Activated CD8-positive, alpha-beta memory T cell treated with anti-CD3 and anti-CD28 coated beads, Interleukin-2, amount 10 ng/mL, durations not matched to agents 7 days and 5 days (primary cell): ENCODE data around the gene MPPED1. TPM values are rescaled to one million over a fixed set of nuclear protein-coding genes. Genes with fewer than 3 reads are reported as not detected.

Source experiments
- ATAC-seq: fragments of 150-1000 bp; cut with Tn5 transposase; one replicate; pipeline ENCODE4 v1.10.0; 2021; ENCODE audit warnings: moderate library complexity
- CTCF ChIA-PET: fragments of 350-600 bp; sonication (Branson Sonifier 250); formaldehyde crosslinking; loops from one replicate; lab custom pipeline; 2021; ENCODE audit warnings: antibody characterized with exemption; lab: Charles Lee
- DNase-seq: peaks from one replicate; pipeline ENCODE4 v3.0.0-alpha.2; 2020
- H3K27ac Mint-ChIP-seq: one replicate; pipeline ENCODE4 v1.8.0; 2021; ENCODE audit warnings: mild to moderate bottlenecking, mixed read lengths
- H3K27me3 Mint-ChIP-seq: one replicate; pipeline ENCODE4 v1.8.0; 2021; ENCODE audit warnings: mixed read lengths
- H3K36me3 Mint-ChIP-seq: one replicate; pipeline ENCODE4 v1.8.0; 2021; ENCODE audit warnings: mild to moderate bottlenecking, mixed read lengths
- H3K4me1 Mint-ChIP-seq: one replicate; pipeline ENCODE4 v1.8.0; 2021; ENCODE audit warnings: mixed read lengths
- H3K4me3 Mint-ChIP-seq: one replicate; pipeline ENCODE4 v1.8.0; 2021; ENCODE audit warnings: mild to moderate bottlenecking, moderate library complexity, mixed read lengths
- H3K9me3 Mint-ChIP-seq: one replicate; pipeline ENCODE4 v1.8.0; 2022; ENCODE audit warnings: low read depth, mixed read lengths
- total RNA-seq, 2 experiments: library from RNA; stranded (reverse); gene quantifications; one replicate each; pipeline ENCODE4 v1.2.3, GENCODE V29; 2021

MPPED1 gene
- total RNA-seq, 2 experiments from 2014 or later: not detected

GRCh38 chr22:43407591-43407990 is 4.2 kb upstream of the MPPED1 start:
- CTCF ChIA-PET: interaction anchor here (0.9 kb wide), 1 partner anchor 19 kb away, joined by 3 read pairs; no protein-coding TSS in a partner anchor
- Mint-ChIP-seq H3K4me3 (no peak overlapping the region), H3K36me3 (no peaks in the 10 kb centered on the region), H3K27me3 (peaks cover 31% of the 10 kb centered on the region), H3K4me1 (no peaks in the 10 kb centered on the region), H3K9me3 (no peaks in the 10 kb centered on the region), H3K27ac (no peak overlapping the region)
- ATAC-seq (no peak), DNase-seq (no peak)

GRCh38 chr22:43408009-43408408 is 3.8 kb upstream of the MPPED1 start:
- no peaks in the 10 kb centered on the region for H3K36me3 Mint-ChIP-seq
- DNase-seq (no peak), ATAC-seq (no peak)
- H3K4me3 Mint-ChIP-seq: no peak overlapping the region
- H3K9me3 Mint-ChIP-seq: no peaks in the 10 kb centered on the region
- peaks cover 35% of the 10 kb centered on the region for H3K27me3 Mint-ChIP-seq
- H3K27ac Mint-ChIP-seq: no peak overlapping the region
- H3K4me1 Mint-ChIP-seq: no peaks in the 10 kb centered on the region
- CTCF ChIA-PET: interaction anchor here (0.9 kb wide), 1 partner anchor 20 kb away, joined by 3 read pairs; no protein-coding TSS in a partner anchor

DNA sequence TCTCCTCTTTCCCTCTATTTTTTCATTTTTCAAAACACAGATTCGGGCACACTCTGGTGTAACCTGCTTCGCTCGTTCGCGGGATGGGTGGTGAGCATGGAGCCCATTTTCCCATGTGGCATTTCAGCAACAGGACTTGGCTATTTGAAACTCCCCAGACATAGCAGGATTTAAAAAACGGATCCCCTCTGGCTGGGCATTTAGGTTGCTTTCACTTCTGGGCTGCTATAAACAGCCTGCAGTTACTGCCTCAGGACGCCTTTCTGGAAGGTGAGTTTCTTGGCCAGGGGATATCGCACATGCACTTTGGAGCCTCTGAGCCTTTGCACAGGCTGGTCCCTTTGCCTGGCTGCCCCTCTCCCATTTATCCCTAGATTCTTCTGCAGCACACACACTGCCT is 2.8 kb upstream of the MPPED1 start:
- Mint-ChIP-seq H3K27ac (no peak overlapping the region), H3K36me3 (no peaks in the 10 kb centered on the region), H3K4me1 (no peaks in the 10 kb centered on the region), H3K4me3 (no peak overlapping the region), H3K9me3 (no peaks in the 10 kb centered on the region), H3K27me3 (peaks cover 42% of the 10 kb centered on the region)
- CTCF ChIA-PET: no interaction called here
- ATAC-seq (no peak), DNase-seq (no peak)

DNA sequence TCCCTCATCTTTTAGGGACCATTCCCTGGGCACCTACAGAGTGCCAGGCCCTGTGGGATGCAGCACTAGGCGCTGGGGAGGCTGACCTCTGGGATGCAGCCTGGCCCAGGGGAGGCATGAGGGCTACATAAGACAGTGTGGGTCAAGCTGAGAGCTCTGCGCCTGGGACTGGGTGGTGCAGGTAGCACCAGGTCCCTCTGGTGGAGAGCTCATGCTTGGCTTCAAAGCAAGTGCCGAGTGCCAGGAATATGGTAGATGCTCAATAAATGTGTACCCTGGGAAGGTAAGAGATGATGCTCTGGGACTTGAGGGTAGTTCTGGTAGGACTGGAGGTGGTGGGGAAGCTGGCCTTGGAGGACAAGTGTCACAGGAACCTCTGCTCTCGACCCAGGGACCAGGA is 2.0 kb upstream of the MPPED1 start:
- H3K4me3 Mint-ChIP-seq: no peak overlapping the region
- CTCF ChIA-PET: no interaction called here

DNA sequence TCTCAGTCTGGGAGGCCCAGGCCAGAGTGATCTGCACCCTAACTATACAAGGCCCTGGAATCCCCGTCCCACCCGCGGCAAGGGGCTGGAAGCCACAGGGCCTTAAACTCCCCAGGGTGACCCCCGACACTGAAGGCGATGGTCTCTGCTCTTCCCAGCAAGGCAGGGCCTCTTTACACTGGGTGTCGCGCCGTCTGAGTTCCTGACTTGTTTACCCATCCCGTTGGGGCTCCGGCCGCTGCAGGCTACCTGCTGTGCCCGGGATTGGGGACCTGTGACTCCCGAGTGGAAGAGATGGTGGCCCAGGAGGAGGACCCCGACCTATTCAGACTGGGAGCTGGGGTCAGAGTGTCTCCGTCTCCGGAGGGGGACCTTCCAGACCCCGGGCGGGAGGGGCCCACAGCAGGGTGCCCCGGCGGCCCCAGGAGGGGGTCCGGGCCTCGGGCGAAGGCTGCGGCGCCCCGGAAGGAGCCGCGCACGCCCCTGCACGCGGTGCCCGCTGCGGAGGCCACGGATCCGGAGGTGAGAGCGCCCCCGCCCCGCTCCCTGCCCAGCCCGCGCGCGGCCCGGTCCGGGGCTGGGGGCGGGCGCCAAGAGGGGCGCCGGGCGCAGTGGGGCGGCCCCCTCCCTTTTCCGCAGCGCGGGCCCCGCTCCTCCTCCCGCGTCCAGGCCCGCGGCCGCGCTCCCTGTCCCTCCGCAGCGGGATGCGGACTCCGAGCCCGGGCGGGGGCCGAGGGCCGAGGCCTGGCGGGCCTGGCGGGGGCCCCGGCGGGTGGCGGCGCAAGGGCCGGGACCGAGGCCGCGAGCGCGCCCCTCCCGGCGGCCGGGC is 560 bp upstream of the MPPED1 start:
- ATAC-seq: no peak
- peaks cover 56% of the 10 kb centered on the region for H3K27me3 Mint-ChIP-seq
- CTCF ChIA-PET: no interaction called here

More for the DNA sequence above, 2.0 kb upstream of the MPPED1 start:
- DNase-seq: no peak
- no peaks in the 10 kb centered on the region for H3K9me3 Mint-ChIP-seq
- H3K27me3 Mint-ChIP-seq: peaks cover 49% of the 10 kb centered on the region
- H3K27ac Mint-ChIP-seq: no peak overlapping the region
- no peaks in the 10 kb centered on the region for H3K4me1 Mint-ChIP-seq
- ATAC-seq: no peak
- H3K36me3 Mint-ChIP-seq: no peaks in the 10 kb centered on the region

GRCh38 chr22:43412808-43413795 is 1.3 kb downstream of the MPPED1 start:
- Mint-ChIP-seq H3K27ac (no peak overlapping the region), H3K4me1 (no peaks in the 10 kb centered on the region), H3K4me3 (no peak overlapping the region), H3K36me3 (no peaks in the 10 kb centered on the region), H3K27me3 (peaks cover 63% of the 10 kb centered on the region), H3K9me3 (no peaks in the 10 kb centered on the region)
- ATAC-seq: no peak
- CTCF ChIA-PET: no interaction called here
- DNase-seq: no peak

More for the DNA sequence above, 560 bp upstream of the MPPED1 start:
- no peaks in the 10 kb centered on the region for H3K36me3 Mint-ChIP-seq
- no peak overlapping the region for H3K27ac Mint-ChIP-seq
- no peak overlapping the region for H3K4me3 Mint-ChIP-seq
- H3K9me3 Mint-ChIP-seq: no peaks in the 10 kb centered on the region
- no peak for DNase-seq
- H3K4me1 Mint-ChIP-seq: no peaks in the 10 kb centered on the region

DNA sequence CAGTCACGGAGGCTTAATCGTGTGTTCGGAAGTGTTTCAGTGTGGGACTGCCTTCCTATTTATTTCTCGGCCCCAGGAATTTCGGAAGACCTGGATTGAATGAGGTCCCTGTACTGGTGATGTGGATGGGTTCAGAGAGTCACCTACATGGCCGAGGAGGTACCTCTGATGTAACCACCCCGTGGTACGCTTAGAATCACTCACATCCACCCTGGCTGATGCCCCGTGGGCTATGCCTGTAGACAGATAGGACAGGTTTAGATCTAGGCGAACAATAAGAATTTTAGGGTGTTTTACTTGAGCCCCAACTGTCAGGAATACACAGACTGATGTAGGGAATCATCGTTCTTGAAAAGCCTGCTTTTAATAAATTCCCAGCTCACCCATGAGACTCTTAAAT is 2.0 kb downstream of the MPPED1 start:
- H3K36me3 Mint-ChIP-seq: no peaks in the 10 kb centered on the region
- no peaks in the 10 kb centered on the region for H3K9me3 Mint-ChIP-seq
- no peaks in the 10 kb centered on the region for H3K4me1 Mint-ChIP-seq
- no peak overlapping the region for H3K4me3 Mint-ChIP-seq
- CTCF ChIA-PET: no interaction called here
- no peak for ATAC-seq
- DNase-seq: no peak
- H3K27me3 Mint-ChIP-seq: peaks cover 63% of the 10 kb centered on the region
- no peak overlapping the region for H3K27ac Mint-ChIP-seq

- Mint-ChIP-seq H3K36me3 (no peaks in the 10 kb centered on the region), H3K4me3 (no peak overlapping the region), H3K27me3 (peaks cover 46% of the 10 kb centered on the region), H3K9me3 (no peaks in the 10 kb centered on the region), H3K4me1 (no peaks in the 10 kb centered on the region), H3K27ac (no peak overlapping the region)
- ATAC-seq (no peak), DNase-seq (no peak)
- CTCF ChIA-PET: no interaction called here
Measured at GRCh38 chr22:43415681-43416080, 3.9 kb downstream of the MPPED1 start.

DNA sequence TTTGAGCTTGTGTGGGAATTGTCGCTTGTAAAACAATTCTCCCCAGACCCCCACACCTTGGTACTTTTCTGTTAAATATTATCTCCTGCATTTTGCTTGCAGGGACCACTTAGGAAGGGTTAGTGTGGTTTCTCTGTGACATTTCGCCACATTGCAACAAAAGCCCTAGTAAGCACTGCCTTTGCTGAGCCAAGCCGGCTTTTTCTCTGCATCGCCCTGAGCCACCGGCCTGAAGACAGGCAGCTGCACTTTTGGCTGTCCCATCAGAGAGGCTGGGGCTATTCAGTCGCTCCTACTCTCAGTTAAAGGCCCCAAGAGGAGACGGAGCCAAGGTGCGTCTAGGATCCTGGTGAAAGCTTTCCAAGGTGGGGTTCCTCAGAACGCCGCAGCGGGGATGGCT is 5.7 kb downstream of the MPPED1 start:
- Mint-ChIP-seq H3K4me1 (no peaks in the 10 kb centered on the region), H3K27ac (no peak overlapping the region), H3K36me3 (no peaks in the 10 kb centered on the region), H3K4me3 (no peak overlapping the region), H3K9me3 (no peaks in the 10 kb centered on the region), H3K27me3 (peaks cover 38% of the 10 kb centered on the region)
- ATAC-seq (no peak), DNase-seq (no peak)
- CTCF ChIA-PET: no interaction called here

DNA sequence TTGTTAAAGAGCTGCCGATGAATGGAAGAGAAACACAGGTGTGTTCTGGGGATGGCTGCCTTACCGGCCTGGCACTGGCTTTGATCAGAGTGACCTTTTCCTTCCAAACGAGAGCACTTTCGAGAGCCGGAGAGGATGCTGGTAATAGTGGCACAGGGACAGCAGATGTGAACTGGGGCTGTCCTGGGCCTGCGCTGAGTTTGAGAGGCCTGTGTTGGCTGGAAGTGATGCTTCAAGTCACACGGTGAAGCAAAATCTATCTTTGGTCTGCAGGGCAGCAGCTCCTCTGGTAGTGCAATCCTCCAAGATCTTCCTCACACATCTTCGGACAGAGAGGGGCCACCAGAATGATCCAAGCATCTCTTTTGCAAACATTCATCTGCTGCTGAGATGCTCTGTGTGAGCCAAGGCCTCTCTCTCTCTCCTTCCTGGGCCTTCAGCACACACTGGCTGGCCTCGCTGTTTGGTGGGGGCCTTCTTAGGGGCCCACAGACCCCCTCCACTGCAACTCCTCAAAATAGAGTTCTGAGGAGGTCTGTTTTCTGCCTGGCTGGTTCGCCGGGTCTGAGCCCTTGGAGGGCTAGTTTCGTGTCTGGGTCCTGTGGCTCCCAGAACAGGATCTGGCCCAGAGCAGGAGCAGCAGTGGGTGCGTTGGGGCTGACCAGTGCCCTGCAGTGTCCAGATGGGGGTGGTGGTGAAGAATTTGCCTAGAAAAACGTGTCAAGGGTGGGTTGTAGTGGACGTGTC is 6.4 kb downstream of the MPPED1 start:
- H3K36me3 Mint-ChIP-seq: no peaks in the 10 kb centered on the region
- H3K9me3 Mint-ChIP-seq: no peaks in the 10 kb centered on the region
- no peak for DNase-seq
- H3K4me1 Mint-ChIP-seq: no peaks in the 10 kb centered on the region
- H3K27ac Mint-ChIP-seq: no peak overlapping the region
- H3K27me3 Mint-ChIP-seq: peaks cover 31% of the 10 kb centered on the region
- no peak for ATAC-seq
- CTCF ChIA-PET: no interaction called here
- H3K4me3 Mint-ChIP-seq: no peak overlapping the region

GRCh38 chr22:43419371-43420080 is 7.7 kb downstream of the MPPED1 start:
- H3K27me3 Mint-ChIP-seq: peaks cover 19% of the 10 kb centered on the region
- no peak for DNase-seq
- H3K9me3 Mint-ChIP-seq: no peaks in the 10 kb centered on the region
- H3K4me3 Mint-ChIP-seq: no peak overlapping the region
- ATAC-seq: no peak
- H3K27ac Mint-ChIP-seq: no peak overlapping the region
- H3K4me1 Mint-ChIP-seq: no peaks in the 10 kb centered on the region
- no peaks in the 10 kb centered on the region for H3K36me3 Mint-ChIP-seq
- CTCF ChIA-PET: no interaction called here

GRCh38 chr22:43421046-43421665 is 9.3 kb downstream of the MPPED1 start:
- no peaks in the 10 kb centered on the region for H3K9me3 Mint-ChIP-seq
- no peak for ATAC-seq
- H3K36me3 Mint-ChIP-seq: no peaks in the 10 kb centered on the region
- no peak for DNase-seq
- no peaks in the 10 kb centered on the region for H3K4me1 Mint-ChIP-seq
- H3K27me3 Mint-ChIP-seq: peaks cover 10% of the 10 kb centered on the region
- H3K27ac Mint-ChIP-seq: no peak overlapping the region
- CTCF ChIA-PET: no interaction called here
- no peak overlapping the region for H3K4me3 Mint-ChIP-seq
